Keratinocyte (primary cell): ENCODE measurements around the gene TIMM10. TPM values are rescaled to one million over a fixed set of nuclear protein-coding genes. Genes with fewer than 3 reads are reported as not detected.

Experiments
- DNase-seq: peaks from one replicate; pipeline ENCODE4 v3.0.0-alpha.2; 2011; ENCODE audit warnings: low read depth, missing footprints, low spot score
- FAIRE-seq: peaks from 2 replicates; lab custom pipeline; 2011; peaks lifted over from hg19 to GRCh38; lab: Jason Lieb, UNC
- H2AFZ ChIP-seq: 2 replicates; pipeline ENCODE4 v1.6.0; 2012; ENCODE audit warnings: low read length, control low read depth, inconsistent platforms; ENCODE audit not compliant: control insufficient read depth
- H3K27ac ChIP-seq: 2 replicates; pipeline ENCODE4 v1.5.1; 2011; ENCODE audit warnings: low read length; ENCODE audit not compliant: control insufficient read depth, insufficient read depth
- H3K27me3 ChIP-seq: 3 replicates; pipeline ENCODE4 v1.6.0; 2011; ENCODE audit warnings: low read length; ENCODE audit not compliant: control insufficient read depth, insufficient read depth; ENCODE audit errors: extremely low read depth
- H3K36me3 ChIP-seq, 2 experiments: 2 replicates in 1 of 2; 3 replicates in 1 of 2; pipeline ENCODE4 v1.5.1; 2011; ENCODE audit warnings: low read length in 2 of 2, mild to moderate bottlenecking in 1 of 2; ENCODE audit not compliant: control insufficient read depth in 2 of 2, insufficient read depth in 2 of 2; ENCODE audit errors: extremely low read depth in 1 of 2
- H3K4me1 ChIP-seq: 3 replicates; pipeline ENCODE4 v1.5.1; 2011; ENCODE audit warnings: low read length; ENCODE audit not compliant: control insufficient read depth, insufficient read depth; ENCODE audit errors: extremely low read depth
- H3K4me2 ChIP-seq: 3 replicates; pipeline ENCODE4 v1.6.0; 2011; ENCODE audit warnings: low read depth, low read length; ENCODE audit not compliant: control insufficient read depth, insufficient read depth; ENCODE audit errors: extremely low read depth
- H3K4me3 ChIP-seq, 3 experiments: fragments of 200-600 bp in 1 of 3; sonication (generic) in 1 of 3; 2 replicates in 2 of 3; 3 replicates in 1 of 3; pipeline ENCODE4 v1.5.1; 2011 to 2016; ENCODE audit warnings: low read length in 3 of 3, mild to moderate bottlenecking in 3 of 3, control low read depth in 2 of 3, inconsistent platforms in 1 of 3, low read depth in 1 of 3, mixed read lengths in 1 of 3, mixed run types in 1 of 3, moderate library complexity in 1 of 3; ENCODE audit not compliant: control insufficient read depth in 2 of 3, insufficient read depth in 2 of 3; ENCODE audit errors: extremely low read depth in 1 of 3
- H3K79me2 ChIP-seq: 2 replicates; pipeline ENCODE4 v1.6.0; 2012; ENCODE audit warnings: low read length; ENCODE audit not compliant: control insufficient read depth, insufficient read depth
- H3K9ac ChIP-seq: 3 replicates; pipeline ENCODE4 v1.6.0; 2011; ENCODE audit warnings: low read length; ENCODE audit not compliant: control insufficient read depth, insufficient read depth; ENCODE audit errors: extremely low read depth
- H3K9me1 ChIP-seq: 3 replicates; pipeline ENCODE4 v1.6.0; 2011; ENCODE audit warnings: low read length; ENCODE audit not compliant: control insufficient read depth, insufficient read depth; ENCODE audit errors: extremely low read depth
- H3K9me3 ChIP-seq: 2 replicates; pipeline ENCODE4 v1.5.1; 2012; ENCODE audit warnings: low read depth, low read length; ENCODE audit not compliant: control insufficient read depth
- H4K20me1 ChIP-seq: 3 replicates; pipeline ENCODE4 v1.6.0; 2011; ENCODE audit warnings: low read length; ENCODE audit not compliant: control insufficient read depth, insufficient read depth; ENCODE audit errors: extremely low read depth
- CTCF ChIP-seq, 3 experiments: IDR thresholded peaks in 1 of 3; conservative IDR thresholded peaks in 1 of 3; optimal IDR thresholded peaks in 1 of 3; 2 replicates in 2 of 3; 3 replicates in 1 of 3; pipeline versions ENCODE3 to v1.5.1; 2011; ENCODE audit warnings: low read length in 3 of 3, mild to moderate bottlenecking in 3 of 3, moderate library complexity in 2 of 3, control low read depth in 1 of 3, inconsistent platforms in 1 of 3; ENCODE audit not compliant: insufficient read depth in 2 of 3; ENCODE audit errors: extremely low read depth in 1 of 3
- EZH2 ChIP-seq: IDR thresholded peaks from one replicate; pipeline ENCODE4 v1.6.1; 2012; ENCODE audit warnings: inconsistent platforms, mild to moderate bottlenecking, low read length, moderate library complexity
- dilution Hi-C: fragments of 300-500 bp; cut with MboI; formaldehyde crosslinking; loops from one replicate; pipeline ENCODE4 v1.7.0; 2020; ENCODE audit warnings: low sequenced_read_pairs; ENCODE audit not compliant: extremely low pct_ligation_motif_present
- polyA plus RNA-seq, 5 experiments: library from polyadenylated mRNA; depleted of rRNA in 3 of 5; stranded (reverse) in 3 of 5; stranded (forward) in 1 of 5; unstranded in 1 of 5; fragments of >200 nt; gene quantifications; 1 replicate in 1 of 5; 2 replicates in 3 of 5; 3 replicates in 1 of 5; pipeline versions ENCODE4 v1.2.1 to v1.2.3, GENCODE V29; 2011 to 2012; ENCODE audit warnings: missing spikeins in 2 of 5, low read depth in 1 of 5, low replicate concordance in 1 of 5

TIMM10 gene
- polyA plus RNA-seq, 1 donor (not counting 4 experiments of a cell fraction or from before 2014, with no cell fraction given): 92.2 TPM

GRCh38 chr11:57571606-57572005 lies 41.1 kb upstream of the TIMM10 start:
- peaks cover 5% of the 10 kb centered on the region for H3K79me2 ChIP-seq
- no peaks in the 10 kb centered on the region for H3K27me3 ChIP-seq
- no peaks in the 10 kb centered on the region for H3K36me3 ChIP-seq
- no peak for TF ChIP-seq EZH2
- TF ChIP-seq CTCF (optimal IDR thresholded peaks at IDR 0.05 in 1 of 3, IDR thresholded peaks at IDR 0.05 in 1 of 3, conservative IDR thresholded peaks at IDR 0.05 in 1 of 3; ENCODE audit: extremely low read depth in 1 of 3, insufficient read depth in 2 of 3, low read length in 3 of 3): no peak
- no peaks in the 10 kb centered on the region for H3K9me1 ChIP-seq
- H4K20me1 ChIP-seq: no peaks in the 10 kb centered on the region
- H3K4me2 ChIP-seq: no peak overlapping the region
- no peak overlapping the region for H3K27ac ChIP-seq
- FAIRE-seq (no peak), DNase-seq (no peak)
- H2AFZ ChIP-seq: no peak overlapping the region
- H3K4me3 ChIP-seq: no peak overlapping the region
- peaks cover 11% of the 10 kb centered on the region for H3K4me1 ChIP-seq
- dilution Hi-C loops: no loop called here
- H3K9ac ChIP-seq: no peak overlapping the region
- H3K9me3 ChIP-seq: no peaks in the 10 kb centered on the region

- peaks cover 21% of the 10 kb centered on the region for H3K4me1 ChIP-seq
- peak overlapping the region; percentile 65 to 80 (median 77) for H3K4me3 ChIP-seq
- H3K9ac ChIP-seq: peak overlapping the region; percentile 66
- DNase-seq: no peak
- H3K9me3 ChIP-seq: no peaks in the 10 kb centered on the region
- no peaks in the 10 kb centered on the region for H3K27me3 ChIP-seq
- H4K20me1 ChIP-seq: no peaks in the 10 kb centered on the region
- FAIRE-seq: no peak
- no peak for TF ChIP-seq EZH2
- TF ChIP-seq CTCF (optimal IDR thresholded peaks at IDR 0.05 in 1 of 3, IDR thresholded peaks at IDR 0.05 in 1 of 3, conservative IDR thresholded peaks at IDR 0.05 in 1 of 3; ENCODE audit: extremely low read depth in 1 of 3, insufficient read depth in 2 of 3, low read length in 3 of 3): peak; percentile 88 to 96 (median 95)
- no peak overlapping the region for H2AFZ ChIP-seq
- H3K79me2 ChIP-seq: peaks cover 12% of the 10 kb centered on the region
- peak overlapping the region; percentile 67 for H3K4me2 ChIP-seq
- no peak overlapping the region for H3K27ac ChIP-seq
- H3K9me1 ChIP-seq: no peaks in the 10 kb centered on the region
- dilution Hi-C loops: no loop called here
- no peaks in the 10 kb centered on the region for H3K36me3 ChIP-seq
These were observed 37.8 kb upstream of the TIMM10 start for GRCh38 chr11:57568330-57568766.
